Endothelial cell of umbilical vein (primary cell): ENCODE data around the gene USP7.

Experiments
- CTCF ChIP-seq, 2 donors: IDR thresholded peaks; 1 replicate in 1 of 2; 2 replicates in 1 of 2; pipeline ENCODE4 v1.5.1; 2011; ENCODE audit warnings: low read length in 2 of 2, mild to moderate bottlenecking in 2 of 2, moderate library complexity in 2 of 2, control low read depth in 1 of 2, inconsistent platforms in 1 of 2, low read depth in 1 of 2; ENCODE audit not compliant: insufficient read depth in 1 of 2; ENCODE audit errors: extremely low read depth in 1 of 2
- EZH2 ChIP-seq: IDR thresholded peaks from 2 replicates; pipeline ENCODE4 v1.6.1; 2012; ENCODE audit warnings: borderline replicate concordance, low read depth, mild to moderate bottlenecking, moderate library complexity, low read length, inconsistent platforms; ENCODE audit not compliant: severe bottlenecking
- FOS ChIP-seq: IDR thresholded peaks from 2 replicates; pipeline ENCODE4 v1.6.1; 2011; ENCODE audit warnings: mild to moderate bottlenecking, low read length, moderate library complexity, borderline replicate concordance; ENCODE audit not compliant: insufficient read depth
- GATA2 ChIP-seq: IDR thresholded peaks from 2 replicates; pipeline ENCODE4 v1.7.0; 2011; ENCODE audit warnings: low read depth, mild to moderate bottlenecking, moderate library complexity, mixed read lengths, low read length; ENCODE audit not compliant: insufficient read length, insufficient read depth
- JUN ChIP-seq: IDR thresholded peaks from 2 replicates; pipeline ENCODE4 v1.6.1; 2011; ENCODE audit warnings: borderline replicate concordance, low read depth; ENCODE audit not compliant: insufficient read length, insufficient read depth
- MYC ChIP-seq: IDR thresholded peaks from one replicate; pipeline ENCODE4 v1.6.1; 2011; ENCODE audit warnings: mild to moderate bottlenecking, low read depth, low read length
- POLR2A ChIP-seq: IDR thresholded peaks from 2 replicates; pipeline ENCODE4 v1.6.1; 2012; ENCODE audit warnings: low read depth, mild to moderate bottlenecking, control low read depth, low read length
- POLR2AphosphoS5 ChIP-seq: IDR thresholded peaks from 2 replicates; pipeline ENCODE4 v1.6.1; 2012; ENCODE audit warnings: low read depth, mild to moderate bottlenecking, control low read depth, low read length, moderate library complexity; ENCODE audit not compliant: insufficient read depth
- TF ChIP-seq, protein P1 (sequence below): IDR thresholded peaks from 2 replicates; pipeline ENCODE4 v1.6.1; 2011; ENCODE audit not compliant: insufficient read depth, insufficient read length

DNA sequence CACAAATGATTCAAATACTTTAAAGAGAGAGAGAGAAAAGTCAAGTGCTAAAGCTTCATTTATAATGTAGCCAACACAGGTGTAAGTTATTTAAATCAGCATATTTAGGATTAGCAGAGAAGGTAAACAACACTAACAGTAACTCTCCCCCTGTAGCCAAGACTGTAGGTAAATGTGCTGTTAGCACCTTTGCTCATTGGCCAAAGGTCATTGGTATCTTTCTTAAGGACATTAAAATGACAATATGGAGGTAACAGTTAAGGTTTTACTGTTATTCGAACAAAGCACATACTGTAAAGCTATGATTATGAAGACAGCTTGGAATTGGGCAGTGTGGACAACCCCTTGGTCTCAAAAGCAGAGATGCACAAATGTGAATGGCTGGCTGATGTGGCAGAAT lies 52.9 kb downstream of the USP7 start:
- TF ChIP-seq FOS (no peak), CTCF (IDR thresholded peaks at IDR 0.05; ENCODE audit: extremely low read depth in 1 of 2, insufficient read depth in 1 of 2, low read depth in 1 of 2, low read length in 2 of 2) (no peak), EZH2 (no peak), POLR2A (no peak), POLR2AphosphoS5 (no peak), JUN (no peak), GATA2 (no peak), MYC (no peak)
- TF ChIP-seq, protein P1, sequence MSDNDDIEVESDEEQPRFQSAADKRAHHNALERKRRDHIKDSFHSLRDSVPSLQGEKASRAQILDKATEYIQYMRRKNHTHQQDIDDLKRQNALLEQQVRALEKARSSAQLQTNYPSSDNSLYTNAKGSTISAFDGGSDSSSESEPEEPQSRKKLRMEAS = no peak
